Heart left ventricle (tissue), 16 donors: ENCODE results near the gene WDR7. TPM values are rescaled to one million over a fixed set of nuclear protein-coding genes. Genes with fewer than 3 reads are reported as not detected.

Source experiments
- ATAC-seq, 4 donors: fragments of 200-7000 bp; cut with Tn5 transposase; one replicate each; pipeline ENCODE4 v1.9.1; 2020 to 2022; ENCODE audit warnings: moderate library complexity in 4 of 4, mild to moderate bottlenecking in 3 of 4, moderate number of reproducible peaks in 1 of 4
- DNase-seq, 5 donors: peaks; one replicate each; pipeline ENCODE4 v3.0.0-alpha.2; 2020
- H3K27ac ChIP-seq, 12 donors: fragments of 200-600 bp; sonication (generic) in 4 of 12; one replicate each; pipeline versions ENCODE4 v1.5.0 to v1.8.0; 2016 to 2022; ENCODE audit warnings: mild to moderate bottlenecking in 2 of 12
- H3K27me3 ChIP-seq, 9 donors: fragments of 200-600 bp; sonication (generic) in 2 of 9; one replicate each; pipeline versions ENCODE4 v1.5.1 to v1.8.0; 2016 to 2022; ENCODE audit warnings: mild to moderate bottlenecking in 3 of 9
- H3K36me3 ChIP-seq, 9 donors: fragments of 200-600 bp; sonication (generic) in 2 of 9; one replicate each; pipeline versions ENCODE4 v1.5.0 to v1.8.0; 2018 to 2022; ENCODE audit warnings: mild to moderate bottlenecking in 2 of 9
- H3K4me1 ChIP-seq, 12 donors: fragments of 200-600 bp; sonication (generic) in 4 of 12; one replicate each; pipeline versions ENCODE4 v1.5.0 to v1.8.0; 2016 to 2022; ENCODE audit warnings: mild to moderate bottlenecking in 3 of 12
- H3K4me3 ChIP-seq, 12 donors: fragments of 200-600 bp; sonication (generic) in 4 of 12; one replicate each; pipeline versions ENCODE4 v1.5.0 to v1.8.0; 2017 to 2022; ENCODE audit warnings: mild to moderate bottlenecking in 9 of 12, moderate library complexity in 4 of 12
- H3K9me3 ChIP-seq, 12 donors: fragments of 200-600 bp; sonication (generic) in 4 of 12; one replicate each; pipeline versions ENCODE4 v1.5.0 to v1.8.0; 2016 to 2022; ENCODE audit warnings: mild to moderate bottlenecking in 1 of 12
- POLR2A ChIP-seq, 2 donors: fragments of 450-650 bp; IDR thresholded peaks; one replicate each; pipeline ENCODE4 v1.6.1; 2017; ENCODE audit warnings: antibody characterized with exemption in 2 of 2, mild to moderate bottlenecking in 2 of 2, moderate library complexity in 2 of 2
- WGBS, 4 donors: extraction: QIAGEN DNeasy Blood & Tissue Kit in 2 of 4; methylation state at CpG; one replicate each; pipeline versions ENCODE4 v1.1.5 to v1.1.7; 2013 to 2018; 5-methylcytosine and 5-hydroxymethylcytosine counted together
- intact Hi-C, 10 donors: fragments of 100-400 bp; cut with DNase I; formaldehyde crosslinking; loops; one replicate each; pipeline versions ENCODE4 v1.11.1 to v1.14.2; 2022
- polyA plus RNA-seq, 2 donors: library from polyadenylated mRNA; stranded (reverse); fragments of 200-250 nt; gene quantifications; one replicate each; pipeline ENCODE4 v1.2.3, GENCODE V29; 2013
- total RNA-seq, 9 donors: library from RNA; depleted of rRNA in 2 of 9; stranded (reverse); fragments of >200 nt in 2 of 9; fragmentation: NEBNext Ultra II Directional in 3 of 9; extraction: Animal tissue kit (Norgen Biotek cat#: 25700) in 3 of 9; gene quantifications; one replicate each; pipeline versions ENCODE4 v1.1.0 to v1.2.4, GENCODE V29; 2016 to 2023
- TF ChIP-seq, protein P1 (sequence below), 12 donors: fragments of 200-600 bp; sonication (generic) in 4 of 12; IDR thresholded peaks; one replicate each; pipeline versions ENCODE4 v1.5.0 to v1.8.0; 2018 to 2022; ENCODE audit warnings: antibody characterized with exemption in 12 of 12, mild to moderate bottlenecking in 5 of 12
- donor health status: ischemic (EF 13 %, LVEDD 7.1; RV severe dilation, severe dysfunction).
- donor health status: healthy with polysubstance abuse.
- donor health status: DM: no; HTN: yes; CAD: no.
- donor health status: DM: no; HTN: no; CAD: no.
- donor health status: ischemic (EF 25% LVEDD 6.9; RV normal size, moderate dysfunction).
- donor health status: ischemic (EF 25% LVEDD 5.7; RV mildly dilated, moderate dysfunction).
- donor health status: healthy.
- donor health status: DM: yes; HTN: yes; CAD: no.
- donor health status: ischemic (EF 35%, LVEDD 5.7; RV mildly dilated, moderate dysfunction).
- donor health status: nonischemic (EF 11% LVEDD 7.7; RV severe dilation, severe dysfunction).
- donor health status: DM: yes; HTN: yes; CAD: no.
- donor health status: PGD.
- donor health status: ischemic (EF 29% LVEDD 5.4; RV normal size, mild dysfunction).
- donor health status: nonischemic (EF 23%, LVEDD 6.1; RV moderate dilation, normal function).

WDR7 gene
- total and polyA plus RNA-seq, 11 donors, result 4.3 to 33.6 (median 26.6) TPM

DNA sequence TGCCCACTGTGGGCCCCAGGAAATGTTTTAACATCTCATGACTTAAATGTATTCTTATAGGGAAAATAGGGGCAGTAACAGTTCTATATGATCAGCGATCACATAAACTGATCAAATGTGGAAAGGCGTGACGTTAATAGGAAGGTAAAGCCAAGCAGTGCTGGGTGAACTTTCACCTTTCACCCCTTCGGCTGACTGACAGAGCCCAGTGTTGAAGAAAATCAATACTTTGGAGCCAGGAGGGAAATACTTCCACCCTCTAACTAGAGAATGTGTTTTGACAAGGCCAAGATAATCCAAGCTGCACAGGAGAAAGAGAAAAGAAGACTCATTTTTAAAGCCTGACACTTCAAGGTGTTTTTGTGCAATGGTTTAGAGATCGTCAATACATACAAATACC lies 379.3 kb downstream of the WDR7 start:
- WGBS, 4 donors, result 94 to 99% (median 96%) methylated on average over 5 of the region's 5 CpGs
- Histone ChIP-seq H3K27me3 (no peaks in the 10 kb centered on the region), H3K36me3 (peaks cover 0 to 51% (median 36%) of the 10 kb centered on the region in 9 donors), H3K4me3 (no peak overlapping the region), H3K9me3 (no peaks in the 10 kb centered on the region), H3K4me1 (no peaks in the 10 kb centered on the region), H3K27ac (no peak overlapping the region)
- no peak for TF ChIP-seq POLR2A (IDR thresholded peaks at IDR 0.05)
- TF ChIP-seq, protein P1, sequence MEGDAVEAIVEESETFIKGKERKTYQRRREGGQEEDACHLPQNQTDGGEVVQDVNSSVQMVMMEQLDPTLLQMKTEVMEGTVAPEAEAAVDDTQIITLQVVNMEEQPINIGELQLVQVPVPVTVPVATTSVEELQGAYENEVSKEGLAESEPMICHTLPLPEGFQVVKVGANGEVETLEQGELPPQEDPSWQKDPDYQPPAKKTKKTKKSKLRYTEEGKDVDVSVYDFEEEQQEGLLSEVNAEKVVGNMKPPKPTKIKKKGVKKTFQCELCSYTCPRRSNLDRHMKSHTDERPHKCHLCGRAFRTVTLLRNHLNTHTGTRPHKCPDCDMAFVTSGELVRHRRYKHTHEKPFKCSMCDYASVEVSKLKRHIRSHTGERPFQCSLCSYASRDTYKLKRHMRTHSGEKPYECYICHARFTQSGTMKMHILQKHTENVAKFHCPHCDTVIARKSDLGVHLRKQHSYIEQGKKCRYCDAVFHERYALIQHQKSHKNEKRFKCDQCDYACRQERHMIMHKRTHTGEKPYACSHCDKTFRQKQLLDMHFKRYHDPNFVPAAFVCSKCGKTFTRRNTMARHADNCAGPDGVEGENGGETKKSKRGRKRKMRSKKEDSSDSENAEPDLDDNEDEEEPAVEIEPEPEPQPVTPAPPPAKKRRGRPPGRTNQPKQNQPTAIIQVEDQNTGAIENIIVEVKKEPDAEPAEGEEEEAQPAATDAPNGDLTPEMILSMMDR (IDR thresholded peaks at IDR 0.05), result no peak
- no peak for DNase-seq
- intact Hi-C loops, result loop anchor here in 1 of 10 donors (10.0 kb wide), 1 partner anchor 64 kb away; no protein-coding TSS in a partner anchor
- ATAC-seq, result no peak

DNA sequence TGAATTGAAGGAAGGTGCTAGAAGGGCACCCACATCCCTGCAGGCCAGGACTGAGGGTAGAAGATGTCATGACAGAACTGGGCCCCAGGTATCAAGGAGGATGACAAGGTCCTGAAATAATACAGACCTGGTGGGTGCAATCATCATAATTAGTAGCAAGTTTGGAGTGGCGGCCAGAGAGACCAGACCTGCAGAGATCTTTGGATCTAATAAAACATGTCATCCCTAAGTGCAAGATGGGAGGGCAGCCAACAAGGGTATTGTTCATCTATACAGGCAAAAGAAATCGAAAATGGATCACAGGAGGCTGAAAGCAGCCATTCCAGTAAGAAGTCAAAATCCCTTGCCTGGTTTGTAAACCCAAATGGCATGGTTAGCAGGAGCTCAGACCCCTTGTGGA lies 384.4 kb downstream of the WDR7 start:
- no peak for TF ChIP-seq POLR2A (IDR thresholded peaks at IDR 0.05)
- TF ChIP-seq, protein P1 (IDR thresholded peaks at IDR 0.05), result no peak
- intact Hi-C loops, result loop anchor here in 1 of 10 donors (10.0 kb wide), 1 partner anchor 59 kb away; no protein-coding TSS in a partner anchor
- ATAC-seq, result no peak

DNA sequence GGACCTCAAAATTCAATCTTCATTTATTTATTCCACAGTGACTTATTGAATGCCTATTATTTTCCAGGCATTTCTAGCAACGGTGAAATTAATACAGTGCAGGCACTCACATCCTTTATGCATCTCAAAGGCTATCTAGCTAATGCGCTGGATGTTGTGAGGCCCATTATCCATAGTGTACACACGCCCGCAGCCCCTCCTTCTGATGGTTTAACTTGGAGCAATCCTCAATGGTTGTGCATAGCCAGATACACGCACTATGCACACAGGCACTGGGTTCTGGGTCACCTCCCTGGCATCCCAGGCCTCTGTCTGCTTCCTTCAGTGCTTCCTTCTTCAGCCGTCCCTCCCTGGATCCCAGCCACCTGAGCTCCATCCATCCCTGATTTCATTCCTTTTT lies 387.2 kb downstream of the WDR7 start:
- peaks cover 0 to 7% (median 0%) of the 10 kb centered on the region in 9 donors for H3K27me3 ChIP-seq
- H3K4me1 ChIP-seq, result no peaks in the 10 kb centered on the region
- ATAC-seq, result no peak
- no peak overlapping the region for H3K27ac ChIP-seq
- TF ChIP-seq, protein P1 (IDR thresholded peaks at IDR 0.05), result no peak
- no peak for TF ChIP-seq POLR2A (IDR thresholded peaks at IDR 0.05)
- no peaks in the 10 kb centered on the region for H3K9me3 ChIP-seq
- intact Hi-C loops, result loop anchor here in 1 of 10 donors (10.0 kb wide), 1 partner anchor 56 kb away; no protein-coding TSS in a partner anchor
- no peaks in the 10 kb centered on the region for H3K36me3 ChIP-seq
- no peak overlapping the region for H3K4me3 ChIP-seq
- 71 to 79% (median 72%) methylated on average over 6 of the region's 6 CpGs for WGBS, 4 donors
- DNase-seq, result no peak

More for the DNA sequence above, 384.4 kb downstream of the WDR7 start:
- no peak overlapping the region for H3K27ac ChIP-seq
- H3K4me1 ChIP-seq, result no peaks in the 10 kb centered on the region
- H3K9me3 ChIP-seq, result no peaks in the 10 kb centered on the region
- DNase-seq, result no peak
- H3K36me3 ChIP-seq, result peaks cover 0 to 16% (median 2%) of the 10 kb centered on the region in 9 donors
- H3K4me3 ChIP-seq, result no peak overlapping the region
- WGBS, 4 donors, result 90 to 94% (median 93%) methylated on average over 2 of the region's 2 CpGs
- no peaks in the 10 kb centered on the region for H3K27me3 ChIP-seq

DNA sequence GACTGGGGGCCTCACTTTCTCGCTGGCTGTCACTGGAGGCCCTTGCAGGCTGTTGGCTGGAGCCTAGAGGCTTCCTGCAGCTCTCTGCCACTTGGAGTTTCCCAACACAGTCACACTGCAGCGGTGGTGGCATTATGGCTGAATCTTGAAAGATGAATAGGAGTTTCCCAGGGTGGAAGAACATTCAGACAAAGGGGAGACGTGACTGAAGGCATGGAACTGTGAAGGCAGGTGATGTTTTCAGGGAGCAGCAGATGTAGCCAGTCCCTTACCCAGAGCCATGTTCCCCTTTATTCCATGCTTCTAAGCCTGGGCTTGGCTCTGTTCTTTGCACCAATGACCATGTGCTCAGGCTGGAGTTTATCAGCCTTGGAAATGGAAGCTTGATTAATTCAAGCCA lies 389.0 kb downstream of the WDR7 start:
- TF ChIP-seq, protein P1 (IDR thresholded peaks at IDR 0.05), result no peak
- TF ChIP-seq POLR2A (IDR thresholded peaks at IDR 0.05), result no peak
- 49 to 70% (median 60%) methylated on average over 2 to 3 of the region's 3 CpGs for WGBS, 4 donors
- no peak overlapping the region for H3K27ac ChIP-seq
- intact Hi-C loops, result no loop called here
- H3K4me1 ChIP-seq, result no peaks in the 10 kb centered on the region
- no peak for ATAC-seq
- no peak for DNase-seq
- peaks cover 0 to 7% (median 0%) of the 10 kb centered on the region in 9 donors for H3K27me3 ChIP-seq
- H3K9me3 ChIP-seq, result peaks cover 0 to 6% (median 0%) of the 10 kb centered on the region in 12 donors
- no peaks in the 10 kb centered on the region for H3K36me3 ChIP-seq
- no peak overlapping the region for H3K4me3 ChIP-seq
